ENCODE measurements around the gene IHH. TPM values are rescaled to one million over a fixed set of nuclear protein-coding genes. Genes with fewer than 3 reads are reported as not detected.

The IHH gene
- total and polyA plus RNA-seq, 2 of the 8 experiments (the other 6 are each of a cell fraction or from before 2014, with no cell fraction given): 0.03 TPM; not detected in 1

DNA sequence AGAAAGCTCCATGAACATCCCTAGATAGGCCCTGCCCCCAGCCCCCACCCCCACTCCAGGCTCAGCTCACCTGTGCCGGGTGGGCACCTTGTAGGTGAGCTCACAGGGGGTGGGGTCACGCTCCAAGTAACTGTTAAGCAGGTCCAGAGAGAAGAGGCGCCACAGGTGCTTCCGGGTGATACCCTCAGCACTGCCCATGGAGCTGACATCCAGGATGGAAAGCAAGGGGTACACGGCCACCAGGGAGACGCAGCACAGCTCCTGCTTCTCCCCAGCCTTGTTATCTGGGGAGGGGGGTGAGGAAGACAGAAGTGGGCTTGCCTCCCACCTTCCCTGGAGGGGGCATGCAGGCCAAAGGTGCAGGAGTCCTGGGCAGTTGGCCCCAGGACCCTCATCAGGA lies 41.3 kb downstream of the IHH start (continued):
- TF ChIP-seq TCF12 (IDR thresholded peaks at IDR 0.05; ENCODE audit: low read depth, low read length) (no peak), RXRA (IDR thresholded peaks at IDR 0.05; ENCODE audit: insufficient read depth, low read depth, low read length) (no peak)

Data from H1 (cell line).